Kidney epithelial cell (primary cell): ENCODE data around the gene MAD1L1. TPM values are rescaled to one million over a fixed set of nuclear protein-coding genes. Genes with fewer than 3 reads are reported as not detected.

ENCODE experiments used
- DNase-seq: peaks from one replicate; pipeline ENCODE4 v3.0.0-alpha.2; 2010; ENCODE audit warnings: low read depth
- H3K27me3 ChIP-seq: 2 replicates; pipeline ENCODE4 v1.6.0; 2011; ENCODE audit warnings: low read length; ENCODE audit not compliant: control insufficient read depth, insufficient read depth
- H3K36me3 ChIP-seq: 2 replicates; pipeline ENCODE4 v1.5.1; 2011; ENCODE audit warnings: low read length; ENCODE audit not compliant: control insufficient read depth, insufficient read depth
- H3K4me3 ChIP-seq: 2 replicates; pipeline ENCODE4 v1.5.1; 2011; ENCODE audit warnings: low read depth, mild to moderate bottlenecking, control low read depth, low read length
- total RNA-seq: library from RNA; depleted of rRNA; stranded (reverse); fragments of >200 nt; gene quantifications from 2 replicates; pipeline ENCODE4 v1.2.3, GENCODE V29; 2015
- TF ChIP-seq, protein P1 (sequence below): IDR thresholded peaks from 2 replicates; pipeline ENCODE4 v1.5.1; 2011; ENCODE audit warnings: mild to moderate bottlenecking, moderate library complexity, low read length, control low read depth, inconsistent platforms; ENCODE audit not compliant: insufficient read depth, poor library complexity, severe bottlenecking

MAD1L1 gene
- total RNA-seq, 1 donor from 2014 or later, result 61.2 TPM

- no peak for DNase-seq
- Histone ChIP-seq H3K27me3 (peaks cover 2% of the 10 kb centered on the region), H3K36me3 (no peaks in the 10 kb centered on the region), H3K4me3 (no peak overlapping the region)
- TF ChIP-seq, protein P1, sequence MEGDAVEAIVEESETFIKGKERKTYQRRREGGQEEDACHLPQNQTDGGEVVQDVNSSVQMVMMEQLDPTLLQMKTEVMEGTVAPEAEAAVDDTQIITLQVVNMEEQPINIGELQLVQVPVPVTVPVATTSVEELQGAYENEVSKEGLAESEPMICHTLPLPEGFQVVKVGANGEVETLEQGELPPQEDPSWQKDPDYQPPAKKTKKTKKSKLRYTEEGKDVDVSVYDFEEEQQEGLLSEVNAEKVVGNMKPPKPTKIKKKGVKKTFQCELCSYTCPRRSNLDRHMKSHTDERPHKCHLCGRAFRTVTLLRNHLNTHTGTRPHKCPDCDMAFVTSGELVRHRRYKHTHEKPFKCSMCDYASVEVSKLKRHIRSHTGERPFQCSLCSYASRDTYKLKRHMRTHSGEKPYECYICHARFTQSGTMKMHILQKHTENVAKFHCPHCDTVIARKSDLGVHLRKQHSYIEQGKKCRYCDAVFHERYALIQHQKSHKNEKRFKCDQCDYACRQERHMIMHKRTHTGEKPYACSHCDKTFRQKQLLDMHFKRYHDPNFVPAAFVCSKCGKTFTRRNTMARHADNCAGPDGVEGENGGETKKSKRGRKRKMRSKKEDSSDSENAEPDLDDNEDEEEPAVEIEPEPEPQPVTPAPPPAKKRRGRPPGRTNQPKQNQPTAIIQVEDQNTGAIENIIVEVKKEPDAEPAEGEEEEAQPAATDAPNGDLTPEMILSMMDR, result no peak
Measured at GRCh38 chr7:1938788-1939433, 293.8 kb downstream of the MAD1L1 start.

- DNase-seq, result no peak
- TF ChIP-seq, protein P1, result no peak
- no peaks in the 10 kb centered on the region for H3K27me3 ChIP-seq
- no peak overlapping the region for H3K4me3 ChIP-seq
- H3K36me3 ChIP-seq, result no peaks in the 10 kb centered on the region
Measured at GRCh38 chr7:1937252-1937605, 295.5 kb downstream of the MAD1L1 start.

DNA sequence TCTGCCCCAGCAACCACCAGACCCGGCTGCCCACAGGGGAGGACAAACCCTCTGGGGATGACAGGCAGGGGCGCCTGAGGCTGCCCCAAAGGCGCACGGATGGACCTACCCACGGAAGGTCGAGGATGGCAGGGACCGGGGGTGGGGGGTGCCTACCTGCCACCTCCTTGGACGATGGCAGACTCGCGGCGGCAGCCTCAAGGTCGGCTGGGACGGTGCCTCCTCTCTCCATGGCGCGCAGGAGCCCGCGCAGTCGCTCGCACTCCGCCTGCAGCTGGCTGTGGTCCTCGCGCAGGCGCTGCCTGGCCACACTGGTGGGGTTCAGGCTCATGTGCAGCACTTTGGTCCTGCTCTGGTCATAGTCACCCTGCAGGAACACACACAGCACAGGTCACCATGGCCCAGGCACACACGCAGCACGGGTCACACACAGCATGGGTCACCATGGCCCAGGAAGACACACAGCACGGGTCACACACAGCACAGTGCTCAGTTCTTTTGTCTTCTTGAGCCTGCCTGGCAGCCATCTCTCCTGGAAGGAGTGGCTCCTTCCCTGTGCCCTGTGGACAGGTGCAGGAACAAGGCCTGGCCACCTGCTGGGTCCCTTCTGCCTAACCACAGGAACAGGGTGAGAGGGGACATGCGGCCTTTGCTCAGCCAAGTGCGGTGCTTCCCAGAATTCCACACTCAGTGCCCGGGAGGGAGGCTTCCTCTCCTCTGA is 296.1 kb downstream of the MAD1L1 start:
- Histone ChIP-seq H3K4me3 (no peak overlapping the region), H3K36me3 (no peaks in the 10 kb centered on the region), H3K27me3 (no peaks in the 10 kb centered on the region)
- DNase-seq, result no peak
- TF ChIP-seq, protein P1, result no peak

DNA sequence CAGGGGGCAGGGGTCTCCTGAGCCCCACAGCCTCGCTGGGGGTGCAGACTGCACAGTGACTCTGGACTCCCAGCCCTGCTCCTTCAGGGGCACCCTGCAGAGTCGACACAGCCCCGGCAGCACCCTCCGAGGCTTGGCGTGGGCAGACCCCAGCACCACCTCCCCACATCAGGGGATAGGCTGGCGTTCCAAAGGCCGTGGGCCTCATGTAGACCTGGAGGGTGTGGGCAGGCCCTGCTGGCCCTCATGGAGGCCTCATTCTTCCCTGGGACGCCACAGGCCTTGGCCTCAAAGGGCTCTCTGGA is 296.8 kb downstream of the MAD1L1 start:
- TF ChIP-seq, protein P1, result no peak
- no peak overlapping the region for H3K4me3 ChIP-seq
- DNase-seq, result no peak
- no peaks in the 10 kb centered on the region for H3K27me3 ChIP-seq
- H3K36me3 ChIP-seq, result no peaks in the 10 kb centered on the region

- H3K27me3 ChIP-seq, result no peaks in the 10 kb centered on the region
- no peaks in the 10 kb centered on the region for H3K36me3 ChIP-seq
- TF ChIP-seq, protein P1, result no peak
- no peak for DNase-seq
- no peak overlapping the region for H3K4me3 ChIP-seq
Measured at GRCh38 chr7:1935176-1936005, 297.4 kb downstream of the MAD1L1 start.
